Measurements from ENCODE around the gene NR2F2.

NR2F2 gene

GRCh38 chr15:96355568-96356187 lies 25.2 kb downstream of the NR2F2 start:
- no peak for DNase-seq

- DNase-seq = peak; percentile 74
Measured at GRCh38 chr15:96356494-96357455, 26.3 kb downstream of the NR2F2 start.

- DNase-seq = no peak
Measured at GRCh38 chr15:96358001-96358801, 27.7 kb downstream of the NR2F2 start.

GRCh38 chr15:96358821-96359615 lies 28.5 kb downstream of the NR2F2 start:
- no peak for DNase-seq

- DNase-seq = no peak
Measured at GRCh38 chr15:96359616-96360521, 29.4 kb downstream of the NR2F2 start.

- DNase-seq = no peak
Measured at GRCh38 chr15:96360581-96361308, 30.2 kb downstream of the NR2F2 start.

GRCh38 chr15:96361309-96362010 lies 31.0 kb downstream of the NR2F2 start:
- DNase-seq = no peak

GRCh38 chr15:96362011-96362754 lies 31.7 kb downstream of the NR2F2 start:
- no peak for DNase-seq

GRCh38 chr15:96362755-96363651 lies 32.5 kb downstream of the NR2F2 start:
- no peak for DNase-seq

- no peak for DNase-seq
Measured at GRCh38 chr15:96363707-96364106, 33.2 kb downstream of the NR2F2 start.

- DNase-seq = no peak
Measured at GRCh38 chr15:96365781-96366525, 35.5 kb downstream of the NR2F2 start.

GRCh38 chr15:96366526-96366877 lies 36.0 kb downstream of the NR2F2 start:
- DNase-seq = no peak

GRCh38 chr15:96367311-96368200 lies 37.1 kb downstream of the NR2F2 start:
- peak; percentile 6 for DNase-seq

GRCh38 chr15:96369351-96369750 lies 38.9 kb downstream of the NR2F2 start:
- no peak for DNase-seq

GRCh38 chr15:96369825-96370621 lies 39.5 kb downstream of the NR2F2 start:
- DNase-seq = no peak

GRCh38 chr15:96372554-96372953 lies 42.1 kb downstream of the NR2F2 start:
- DNase-seq = no peak

Measured in NCI-H345 (cell line).